Panc1 (cell line): ENCODE measurements around the gene RBPJL. TPM values are rescaled to one million over a fixed set of nuclear protein-coding genes. Genes with fewer than 3 reads are reported as not detected.
A peak's percentile ranks its signal among the peaks of the same experiment; 100 is the strongest.

ENCODE experiments used
- ATAC-seq: fragments of 200-7000 bp; cut with Tn5 transposase; 2 replicates; pipeline ENCODE4 v1.9.1; 2020; ENCODE audit warnings: mild to moderate bottlenecking, moderate library complexity
- BruUV-seq: library from RNA; stranded (reverse); fragments of 400-500 nt; replicated peaks from 2 replicates; lab custom pipeline; 2021; lab: Mats Ljungman, UMichigan
- CTCF ChIA-PET: fragments of 300-600 bp; sonication (Branson Sonifier 250); formaldehyde crosslinking; loops from one replicate; lab custom pipeline; 2022; ENCODE audit warnings: antibody characterized with exemption; lab: Charles Lee
- POLR2A ChIA-PET: fragments of 300-600 bp; sonication (Branson Sonifier 250); formaldehyde crosslinking; loops from one replicate; lab custom pipeline; 2022; ENCODE audit warnings: antibody characterized with exemption; lab: Charles Lee
- DNase-seq: peaks from one replicate; pipeline ENCODE4 v3.0.0-alpha.2; 2010; ENCODE audit warnings: low read depth, low spot score
- H3K27ac ChIP-seq: 2 replicates; pipeline ENCODE4 v1.5.1; 2011; ENCODE audit warnings: mild to moderate bottlenecking, low read length, inconsistent platforms
- H3K27me3 ChIP-seq: fragments of 200-500 bp; sonication (Bioruptor generic); 2 replicates; pipeline ENCODE4 v1.6.0; 2014; ENCODE audit warnings: low read length, inconsistent platforms; ENCODE audit not compliant: control insufficient read depth, insufficient read depth
- H3K36me3 ChIP-seq: fragments of 200-500 bp; sonication (Bioruptor generic); 2 replicates; pipeline ENCODE4 v1.5.1; 2014; ENCODE audit warnings: inconsistent platforms, mild to moderate bottlenecking, low read length, moderate library complexity; ENCODE audit not compliant: control insufficient read depth, insufficient read depth
- H3K4me1 ChIP-seq: 2 replicates; pipeline ENCODE4 v1.5.1; 2011; ENCODE audit warnings: inconsistent platforms, mild to moderate bottlenecking, low read length, moderate library complexity; ENCODE audit not compliant: control insufficient read depth, insufficient read depth
- H3K4me3 ChIP-seq, 2 experiments: 2 replicates each; pipeline ENCODE4 v1.5.1; 2011 to 2012; ENCODE audit warnings: low read depth in 2 of 2, low read length in 2 of 2, mild to moderate bottlenecking in 2 of 2, inconsistent platforms in 1 of 2, moderate library complexity in 1 of 2
- H3K9me3 ChIP-seq: fragments of 200-500 bp; sonication (Bioruptor generic); 2 replicates; pipeline ENCODE4 v1.5.1; 2014; ENCODE audit warnings: low read depth, mild to moderate bottlenecking, inconsistent platforms, low read length, moderate library complexity; ENCODE audit not compliant: control insufficient read depth, insufficient read depth
- CTCF ChIP-seq: fragments of 450-650 bp; IDR thresholded peaks from 2 replicates; pipeline ENCODE4 v1.5.1; 2017; ENCODE audit warnings: mild to moderate bottlenecking
- POLR2AphosphoS5 ChIP-seq: IDR thresholded peaks from 2 replicates; pipeline ENCODE4 v1.6.1; 2012; ENCODE audit warnings: mild to moderate bottlenecking, low read depth, low read length, moderate library complexity
- REST ChIP-seq, 2 experiments: IDR thresholded peaks; 2 replicates each; pipeline ENCODE4 v1.6.1; 2011 to 2012; ENCODE audit warnings: low read depth in 2 of 2, control low read depth in 1 of 2, low read length in 1 of 2, mild to moderate bottlenecking in 1 of 2, moderate library complexity in 1 of 2; ENCODE audit not compliant: insufficient read depth in 1 of 2
- SIN3A ChIP-seq: IDR thresholded peaks from 2 replicates; pipeline ENCODE4 v1.6.1; 2012; ENCODE audit warnings: low read depth, mild to moderate bottlenecking, low read length, moderate library complexity, borderline replicate concordance; ENCODE audit not compliant: insufficient read depth
- TCF7L2 ChIP-seq: IDR thresholded peaks from 2 replicates; pipeline ENCODE4 v1.6.1; 2011; ENCODE audit warnings: mild to moderate bottlenecking, low read depth, low read length, inconsistent platforms
- in situ Hi-C: cut with HindIII; loops from 2 replicates; pipeline ENCODE4 v1.10.0; 2016; ENCODE audit warnings: low sequenced_read_pairs, low pct_unique_long_range_greater_than_20kb
- intact Hi-C: fragments of 100-400 bp; cut with micrococcal nuclease; formaldehyde crosslinking; loops from one replicate; pipeline ENCODE4 v1.10.0; 2022; ENCODE audit not compliant: unreplicated experiment
- total RNA-seq: library from RNA; stranded (reverse); gene quantifications from one replicate; pipeline ENCODE4 v1.2.1, GENCODE V29; 2021; ENCODE audit not compliant: unreplicated experiment

RBPJL gene
- total RNA-seq, 1 experiment from 2014 or later: 0.18 TPM

- in situ Hi-C loops: no loop called here
- intact Hi-C loops: loop anchor here (5.0 to 10.0 kb wide), 2 partner anchors 186 to 249 kb away; partner anchors contain the start of gene KCNS1
- Histone ChIP-seq H3K4me1 (no peaks in the 10 kb centered on the region), H3K27me3 (peaks cover 2% of the 10 kb centered on the region; the same call in 1 of the 2 replicates), H3K27ac (no peak overlapping the region), H3K9me3 (peaks cover 4% of the 10 kb centered on the region; the same call in 1 of the 2 replicates), H3K4me3 (no peak overlapping the region), H3K36me3 (no peaks in the 10 kb centered on the region)
- ChIA-PET CTCF (interaction anchor here (0.5 to 1.4 kb wide), 6 partner anchors 22 to 280 kb away, joined by 3 to 9 read pairs (median 4); no protein-coding TSS in a partner anchor), POLR2A (interaction anchor here (0.6 to 1.1 kb wide), 3 partner anchors 21 to 225 kb away, joined by 3 to 5 read pairs (median 3); partner anchors contain the start of gene SPINT3)
- DNase-seq (peak; percentile 56), ATAC-seq (peak; percentile 76)
- BruUV-seq: no TSS peak
- TF ChIP-seq REST (IDR thresholded peaks at IDR 0.05; ENCODE audit: insufficient read depth in 1 of 2, low read depth in 2 of 2, low read length in 1 of 2) (no peak), CTCF (peak; percentile 95)
These were observed 15.8 kb upstream of the RBPJL start for GRCh38 chr20:45290677-45291355.

DNA sequence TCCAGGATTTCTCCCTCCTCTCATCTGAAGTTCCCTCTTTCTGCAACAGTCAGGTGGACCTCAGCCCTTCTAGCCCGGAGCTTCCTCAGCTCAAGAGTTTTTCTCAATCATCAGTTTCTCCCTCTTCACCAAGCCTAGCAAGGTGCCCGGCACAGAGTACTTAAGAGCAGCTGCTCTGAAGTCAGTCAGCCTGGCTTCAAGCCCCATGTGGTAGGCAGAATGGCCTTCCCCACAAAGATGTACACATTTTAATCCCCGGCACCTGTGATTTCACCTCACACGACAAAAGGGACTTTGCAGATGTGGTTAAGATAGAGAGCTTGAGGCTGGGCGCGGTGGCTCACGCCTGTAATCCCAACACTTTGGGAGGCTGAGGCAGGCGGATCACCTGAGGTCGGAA is 15.1 kb upstream of the RBPJL start:
- DNase-seq (no peak), ATAC-seq (no peak)
- ChIA-PET CTCF (interaction anchor here (0.8 to 3.3 kb wide), 6 partner anchors 153 to 280 kb away, joined by 3 to 15 read pairs (median 5); no protein-coding TSS in a partner anchor), POLR2A (interaction anchor here (0.6 to 1.1 kb wide), 3 partner anchors 16 to 224 kb away, joined by 3 read pairs; partner anchors contain the start of gene SPINT3)
- peaks cover 4% of the 10 kb centered on the region; the same call in 1 of the 2 replicates for H3K9me3 ChIP-seq
- no TSS peak for BruUV-seq
- intact Hi-C loops (loop anchor here (5.0 to 10.0 kb wide), 2 partner anchors 187 to 249 kb away; partner anchors contain the start of gene KCNS1), in situ Hi-C loops (no loop called here)
- TF ChIP-seq TCF7L2 (no peak), CTCF (no peak), REST (IDR thresholded peaks at IDR 0.05; ENCODE audit: insufficient read depth in 1 of 2, low read depth in 2 of 2, low read length in 1 of 2) (no peak), SIN3A (no peak), POLR2AphosphoS5 (no peak)
- H3K27ac ChIP-seq: no peak overlapping the region
- H3K36me3 ChIP-seq: no peaks in the 10 kb centered on the region
- no peaks in the 10 kb centered on the region for H3K4me1 ChIP-seq
- no peak overlapping the region for H3K4me3 ChIP-seq
- peaks cover 2% of the 10 kb centered on the region; the same call in 1 of the 2 replicates for H3K27me3 ChIP-seq
